CD14-positive monocyte (primary cell): ENCODE data around the gene RASGRP3. TPM values are rescaled to one million over a fixed set of nuclear protein-coding genes. Genes with fewer than 3 reads are reported as not detected.

Experiments used
- DNase-seq, 3 donors: peaks; one replicate each; pipeline ENCODE4 v3.0.0-alpha.2; 2011 to 2022
- H2AFZ ChIP-seq: 2 replicates; pipeline ENCODE4 v1.6.0; 2012; ENCODE audit warnings: mild to moderate bottlenecking, low read depth, low read length, inconsistent platforms; ENCODE audit not compliant: insufficient read depth, poor library complexity, severe bottlenecking
- H3K27ac ChIP-seq, 2 donors: 1 replicate in 1 of 2; 2 replicates in 1 of 2; pipeline ENCODE4 v1.5.1; 2012 to 2013; ENCODE audit warnings: low read length in 2 of 2, control low read depth in 1 of 2, inconsistent platforms in 1 of 2, low read depth in 1 of 2, mild to moderate bottlenecking in 1 of 2
- H3K27me3 ChIP-seq, 2 donors: one replicate each; pipeline versions ENCODE4 v1.6.0 to v1.6.1; 2011 to 2013; ENCODE audit warnings: low read length in 2 of 2; ENCODE audit not compliant: control insufficient read depth in 2 of 2, insufficient read depth in 2 of 2
- H3K36me3 ChIP-seq, 2 donors: replicated peaks in 1 of 2; 1 replicate in 1 of 2; 2 replicates in 1 of 2; pipeline versions ENCODE4 v1.5.1 to v1.6.1; 2012 to 2013; ENCODE audit warnings: low read length in 2 of 2, control low read depth in 1 of 2, inconsistent platforms in 1 of 2, mild to moderate bottlenecking in 1 of 2; ENCODE audit not compliant: insufficient read depth in 2 of 2, control insufficient read depth in 1 of 2
- H3K4me1 ChIP-seq, 2 donors: 1 replicate in 1 of 2; 2 replicates in 1 of 2; pipeline versions ENCODE4 v1.5.1 to v1.6.1; 2012 to 2013; ENCODE audit warnings: low read length in 2 of 2, control low read depth in 1 of 2, inconsistent platforms in 1 of 2, mild to moderate bottlenecking in 1 of 2, moderate library complexity in 1 of 2; ENCODE audit not compliant: insufficient read depth in 2 of 2, control insufficient read depth in 1 of 2
- H3K4me2 ChIP-seq: replicated peaks from 2 replicates; pipeline ENCODE3; 2012; ENCODE audit warnings: low read length, moderate library complexity, mild to moderate bottlenecking; ENCODE audit not compliant: poor library complexity, severe bottlenecking; ENCODE audit errors: extremely low read depth
- H3K4me3 ChIP-seq, 3 experiments: fragments of 200-600 bp in 1 of 3; sonication (generic) in 1 of 3; replicated peaks in 1 of 3; 1 replicate in 2 of 3; 2 replicates in 1 of 3; pipeline ENCODE4 v1.5.1; 2011 to 2013; ENCODE audit warnings: low read length in 3 of 3, mild to moderate bottlenecking in 3 of 3, control low read depth in 2 of 3, low read depth in 2 of 3, inconsistent platforms in 1 of 3, moderate library complexity in 1 of 3
- H3K79me2 ChIP-seq: 2 replicates; pipeline ENCODE4 v1.6.0; 2012; ENCODE audit warnings: mild to moderate bottlenecking, control low read depth, inconsistent platforms, low read length, moderate library complexity; ENCODE audit not compliant: insufficient read depth
- H3K9ac ChIP-seq: 2 replicates; pipeline ENCODE4 v1.6.0; 2017; ENCODE audit warnings: low read length, mild to moderate bottlenecking; ENCODE audit not compliant: insufficient read depth, poor library complexity, severe bottlenecking
- H3K9me3 ChIP-seq, 2 donors: replicated peaks in 1 of 2; 1 replicate in 1 of 2; 2 replicates in 1 of 2; pipeline versions ENCODE4 v1.5.1 to v1.6.1; 2012 to 2013; ENCODE audit warnings: low read length in 2 of 2, control low read depth in 1 of 2; ENCODE audit not compliant: control insufficient read depth in 1 of 2, insufficient read depth in 1 of 2
- H4K20me1 ChIP-seq: 2 replicates; pipeline ENCODE4 v1.6.0; 2012; ENCODE audit warnings: mild to moderate bottlenecking, low read length, control low read depth, moderate library complexity; ENCODE audit not compliant: insufficient read depth
- H3K27ac Mint-ChIP-seq, 7 donors: one replicate each; pipeline ENCODE4 v1.8.0; 2020; ENCODE audit warnings: mild to moderate bottlenecking in 7 of 7, mixed read lengths in 7 of 7, moderate library complexity in 6 of 7, inconsistent platforms in 2 of 7
- H3K27me3 Mint-ChIP-seq, 3 donors: one replicate each; pipeline ENCODE4 v1.8.0; 2021 to 2022; ENCODE audit warnings: low read depth in 3 of 3, mild to moderate bottlenecking in 3 of 3, mixed read lengths in 3 of 3, moderate library complexity in 3 of 3, inconsistent platforms in 1 of 3
- H3K36me3 Mint-ChIP-seq, 2 donors: one replicate each; pipeline ENCODE4 v1.8.0; 2020; ENCODE audit warnings: mixed read lengths in 2 of 2, inconsistent platforms in 1 of 2, mild to moderate bottlenecking in 1 of 2
- H3K4me1 Mint-ChIP-seq: one replicate; pipeline ENCODE4 v1.8.0; 2020; ENCODE audit warnings: mild to moderate bottlenecking, mixed read lengths
- H3K4me3 Mint-ChIP-seq, 2 donors: one replicate each; pipeline ENCODE4 v1.8.0; 2020; ENCODE audit warnings: mild to moderate bottlenecking in 2 of 2, mixed read lengths in 2 of 2, moderate library complexity in 1 of 2
- H3K9me3 Mint-ChIP-seq, 7 donors: one replicate each; pipeline ENCODE4 v1.8.0; 2020 to 2022; ENCODE audit warnings: mixed read lengths in 7 of 7, mild to moderate bottlenecking in 6 of 7, moderate library complexity in 6 of 7, inconsistent platforms in 2 of 7
- CTCF ChIP-seq: fragments of 200-600 bp; IDR thresholded peaks from one replicate; pipeline ENCODE4 v1.8.0; 2022; ENCODE audit warnings: antibody characterized with exemption, mild to moderate bottlenecking
- WGBS: methylation state at CpG from one replicate; pipeline ENCODE4 v1.1.5; 2013; ENCODE audit warnings: missing lambda C conversion rate; ENCODE audit not compliant: insufficient coverage; 5-methylcytosine and 5-hydroxymethylcytosine counted together
- intact Hi-C, 2 donors: fragments of 100-400 bp; cut with micrococcal nuclease; formaldehyde crosslinking; loops; one replicate each; pipeline versions ENCODE4 v1.15.0 to v1.15.1; 2023
- polyA plus RNA-seq, 3 donors: library from polyadenylated mRNA; depleted of rRNA in 1 of 3; unstranded in 2 of 3; stranded (reverse) in 1 of 3; fragments of 300-500 nt in 2 of 3; fragments of >200 nt in 1 of 3; fragmentation: Illumina TruSeq in 2 of 3; gene quantifications; 1 replicate in 2 of 3; 2 replicates in 1 of 3; pipeline ENCODE4 v1.2.3, GENCODE V29; 2012 to 2021

The RASGRP3 gene
- polyA plus RNA-seq, 3 donors: 0.62 to 0.89 (median 0.84) TPM

- no peak for DNase-seq
- peaks cover 0 to 7% of the 10 kb centered on the region in 2 donors for H3K4me1 ChIP-seq
- Mint-ChIP-seq H3K36me3 (no peaks in the 10 kb centered on the region), H3K27me3 (no peaks in the 10 kb centered on the region), H3K9me3 (peaks cover 0 to 2% (median 0%) of the 10 kb centered on the region in 7 donors), H3K4me1 (peaks cover 22% of the 10 kb centered on the region), H3K27ac (no peak overlapping the region), H3K4me3 (no peak overlapping the region)
- no peaks in the 10 kb centered on the region for H4K20me1 ChIP-seq
- H3K9ac ChIP-seq: no peak overlapping the region
- H3K27me3 ChIP-seq: no peaks in the 10 kb centered on the region
- H3K27ac ChIP-seq: no peak overlapping the region
- whole genome bisulfite sequencing: no CpG with 5 or more reads among the region's 2 CpGs
- no peak overlapping the region for H3K4me3 ChIP-seq
- H3K36me3 ChIP-seq: no peaks in the 10 kb centered on the region
- no peak overlapping the region for H2AFZ ChIP-seq
- no peak for TF ChIP-seq CTCF
- no peaks in the 10 kb centered on the region for H3K79me2 ChIP-seq
- intact Hi-C loops: no loop called here
- no peaks in the 10 kb centered on the region for H3K9me3 ChIP-seq
- H3K4me2 ChIP-seq: no peak overlapping the region
Observed at GRCh38 chr2:33444967-33445366, 31.5 kb upstream of the RASGRP3 start.

- Histone ChIP-seq H3K9me3 (peaks cover 7 to 8% of the 10 kb centered on the region in 2 donors), H3K4me2 (no peak overlapping the region), H2AFZ (no peak overlapping the region), H3K27me3 (no peaks in the 10 kb centered on the region), H3K4me3 (no peak overlapping the region), H3K4me1 (peaks cover 0 to 7% of the 10 kb centered on the region in 2 donors), H4K20me1 (no peaks in the 10 kb centered on the region), H3K36me3 (no peaks in the 10 kb centered on the region), H3K79me2 (no peaks in the 10 kb centered on the region), H3K27ac (no peak overlapping the region), H3K9ac (no peak overlapping the region)
- peaks cover 19% of the 10 kb centered on the region for H3K4me1 Mint-ChIP-seq
- no peak overlapping the region for H3K4me3 Mint-ChIP-seq
- H3K27me3 Mint-ChIP-seq: peaks cover 0 to 1% (median 0%) of the 10 kb centered on the region in 3 donors
- TF ChIP-seq CTCF: no peak
- DNase-seq: peak in 1 of 3 donors; percentile 20
- peaks cover 6 to 20% (median 12%) of the 10 kb centered on the region in 7 donors for H3K9me3 Mint-ChIP-seq
- no CpG with 5 or more reads among the region's 2 CpGs for WGBS
- peak overlapping the region in 5 of 7 donors; percentile 56 to 80 (median 71) for H3K27ac Mint-ChIP-seq
- intact Hi-C loops: no loop called here
- H3K36me3 Mint-ChIP-seq: peaks cover 0 to 3% of the 10 kb centered on the region in 2 donors
Observed at GRCh38 chr2:33448220-33448899, 28.1 kb upstream of the RASGRP3 start.
